Cardiac fibroblast (primary cell): ENCODE results near the gene TSPAN31.

ENCODE experiments used
- DNase-seq, 2 donors: peaks; one replicate each; pipeline versions ENCODE4 v3.0.0 to v3.0.0-alpha.2; 2010; ENCODE audit warnings: low read depth in 2 of 2
- H3K4me3 ChIP-seq, 2 donors: replicated peaks in 1 of 2; 1 replicate in 1 of 2; 2 replicates in 1 of 2; pipeline ENCODE4 v1.5.1; 2011; ENCODE audit warnings: low read depth in 2 of 2, low read length in 2 of 2, mild to moderate bottlenecking in 2 of 2, moderate library complexity in 1 of 2
- CTCF ChIP-seq: IDR thresholded peaks from one replicate; pipeline ENCODE4 v1.5.1; 2011; ENCODE audit warnings: low read depth, mild to moderate bottlenecking, low read length, inconsistent platforms

The TSPAN31 gene

GRCh38 chr12:57755194-57755453 is 10.3 kb downstream of the TSPAN31 start:
- no peak for TF ChIP-seq CTCF
- no peak for DNase-seq
- peak overlapping the region; percentile 38 to 49 for H3K4me3 ChIP-seq

- no peak for TF ChIP-seq CTCF
- peak overlapping the region; percentile 40 to 49 for H3K4me3 ChIP-seq
- DNase-seq, result no peak
Measured at GRCh38 chr12:57755454-57756372, 10.9 kb downstream of the TSPAN31 start.

GRCh38 chr12:57756406-57757341 is 11.8 kb downstream of the TSPAN31 start:
- TF ChIP-seq CTCF, result peak; percentile 48
- H3K4me3 ChIP-seq, result no peak overlapping the region
- peak in 1 of 2 donors; percentile 36 for DNase-seq

- H3K4me3 ChIP-seq, result no peak overlapping the region
- DNase-seq, result no peak
- TF ChIP-seq CTCF, result no peak
Measured at GRCh38 chr12:57757771-57758170, 12.9 kb downstream of the TSPAN31 start.

- H3K4me3 ChIP-seq, result no peak overlapping the region
- no peak for DNase-seq
- TF ChIP-seq CTCF, result no peak
Measured at GRCh38 chr12:57758552-57759359, 13.9 kb downstream of the TSPAN31 start.

- H3K4me3 ChIP-seq, result no peak overlapping the region
- peak; percentile 48 for TF ChIP-seq CTCF
- DNase-seq, result peak in 1 of 2 donors; percentile 34
Measured at GRCh38 chr12:57759360-57759980, 14.6 kb downstream of the TSPAN31 start.
